HG03521 (cell line): ENCODE measurements around the gene STIP1.

Source experiments
- ATAC-seq: cut with Tn5 transposase; IDR thresholded peaks from one replicate; pipeline ENCODE4 v1.9.1; 2021; ENCODE audit warnings: mild to moderate bottlenecking, moderate library complexity; ENCODE audit not compliant: unreplicated experiment

The STIP1 gene

DNA sequence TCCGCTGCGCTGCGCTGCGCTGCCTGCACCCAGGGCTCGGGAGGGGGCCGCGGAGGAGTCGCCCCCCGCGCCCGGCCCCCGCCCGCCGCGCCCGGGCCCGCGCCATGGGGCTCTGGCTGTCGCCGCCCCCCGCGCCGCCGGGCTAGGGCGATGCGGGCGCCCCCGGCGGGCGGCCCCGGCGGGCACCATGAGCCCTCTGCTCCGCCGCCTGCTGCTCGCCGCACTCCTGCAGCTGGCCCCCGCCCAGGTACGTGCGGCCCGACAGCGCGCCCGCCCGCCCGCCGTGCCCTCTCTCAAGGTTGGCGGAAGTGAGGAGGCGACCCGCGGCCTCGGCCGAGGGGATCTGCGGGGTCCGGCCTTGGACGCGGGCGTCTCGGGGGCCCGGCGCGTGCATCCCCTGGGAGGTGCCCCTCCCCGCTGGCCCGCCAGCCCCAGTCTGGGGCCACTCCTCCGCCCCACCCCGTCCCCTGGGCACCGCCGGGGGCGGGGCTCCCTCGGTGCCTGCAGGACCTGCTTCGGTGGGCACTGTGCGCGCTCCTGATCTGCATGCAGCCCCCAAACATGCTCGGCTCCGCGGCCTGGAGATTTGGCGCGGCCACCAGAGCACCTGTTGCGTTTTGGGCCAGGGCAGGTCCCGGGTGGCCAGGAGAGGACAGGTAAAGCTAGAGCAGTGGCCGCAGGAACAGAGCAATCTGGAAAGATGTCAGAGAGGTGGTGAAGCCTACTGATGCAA, 48.8 kb downstream of the STIP1 start:
- peak; percentile 12 for ATAC-seq

DNA sequence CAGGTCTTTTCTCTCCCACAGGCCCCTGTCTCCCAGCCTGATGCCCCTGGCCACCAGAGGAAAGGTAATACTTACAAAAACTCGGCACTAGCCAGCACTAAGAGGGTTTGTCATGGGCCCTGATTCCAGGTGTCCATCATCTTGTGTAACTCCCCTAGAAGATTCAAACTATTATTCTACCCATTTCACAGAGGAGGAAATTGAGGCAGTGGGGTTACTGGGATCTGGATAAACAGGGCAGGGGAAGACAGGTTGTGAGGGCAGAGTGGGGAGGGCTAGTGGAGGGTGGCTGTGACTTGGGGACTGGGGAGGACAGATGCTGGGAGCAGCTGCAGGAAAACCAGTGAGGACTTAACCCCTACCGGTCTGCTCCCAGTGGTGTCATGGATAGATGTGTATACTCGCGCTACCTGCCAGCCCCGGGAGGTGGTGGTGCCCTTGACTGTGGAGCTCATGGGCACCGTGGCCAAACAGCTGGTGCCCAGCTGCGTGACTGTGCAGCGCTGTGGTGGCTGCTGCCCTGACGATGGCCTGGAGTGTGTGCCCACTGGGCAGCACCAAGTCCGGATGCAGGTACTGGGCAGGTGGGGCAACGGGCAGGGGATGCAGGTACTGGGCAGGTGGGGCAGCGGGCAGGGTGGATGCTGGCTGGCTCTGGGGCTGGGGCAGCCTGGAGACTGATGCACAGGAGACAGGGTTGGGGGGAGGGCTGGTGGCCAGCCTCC, 49.6 kb downstream of the STIP1 start:
- no peak for ATAC-seq

DNA sequence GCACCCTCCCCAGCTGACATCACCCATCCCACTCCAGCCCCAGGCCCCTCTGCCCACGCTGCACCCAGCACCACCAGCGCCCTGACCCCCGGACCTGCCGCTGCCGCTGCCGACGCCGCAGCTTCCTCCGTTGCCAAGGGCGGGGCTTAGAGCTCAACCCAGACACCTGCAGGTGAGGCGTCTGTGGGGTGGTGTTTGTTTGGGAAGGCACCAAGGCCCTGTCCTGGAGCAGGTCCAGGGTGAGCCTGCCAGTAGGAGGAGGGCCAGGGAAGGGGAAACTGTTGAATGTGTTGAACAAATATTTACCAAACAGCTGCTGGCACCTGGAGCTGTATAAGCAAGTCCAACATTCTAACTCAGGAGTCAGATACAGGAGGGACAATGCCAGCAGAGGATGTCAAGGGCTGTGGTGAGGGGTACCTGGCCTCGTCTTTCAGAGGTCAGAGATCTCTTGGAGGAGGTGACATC, 51.5 kb downstream of the STIP1 start:
- no peak for ATAC-seq

DNA sequence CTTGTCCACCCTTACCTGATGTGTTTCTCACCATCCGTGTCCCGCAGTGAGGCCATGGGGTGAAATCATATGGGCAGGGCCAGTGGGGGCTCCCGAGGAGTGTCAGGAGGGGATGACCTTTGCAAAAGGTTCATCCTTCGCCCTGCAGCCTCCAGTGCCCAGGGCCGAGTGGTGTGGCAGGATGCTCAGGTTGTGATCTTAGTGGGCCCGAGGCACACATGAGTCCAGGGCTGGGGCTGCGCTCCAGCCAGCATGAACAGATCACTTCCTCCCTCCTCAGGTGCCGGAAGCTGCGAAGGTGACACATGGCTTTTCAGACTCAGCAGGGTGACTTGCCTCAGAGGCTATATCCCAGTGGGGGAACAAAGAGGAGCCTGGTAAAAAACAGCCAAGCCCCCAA, 52.1 kb downstream of the STIP1 start:
- ATAC-seq, result no peak

DNA sequence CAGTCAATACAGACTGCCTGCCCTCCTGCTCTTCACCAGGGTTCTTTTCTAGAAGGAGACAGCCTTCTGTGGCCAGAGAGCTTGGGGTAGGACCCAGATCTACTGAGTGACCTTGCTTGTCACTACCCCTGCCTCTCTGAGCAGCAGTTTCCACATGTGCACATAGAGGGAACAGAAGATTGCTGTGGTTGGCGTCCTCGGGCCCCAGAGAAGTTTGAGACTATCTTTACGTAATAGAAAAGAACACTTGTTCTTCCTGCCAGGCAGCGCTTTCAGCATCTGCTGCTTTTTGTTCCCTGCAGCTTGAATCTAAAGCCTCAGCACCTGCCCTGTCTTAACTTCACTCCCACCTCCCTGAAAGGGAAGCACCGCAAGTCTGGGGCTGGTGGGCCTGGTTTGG, 53.0 kb downstream of the STIP1 start:
- no peak for ATAC-seq

DNA sequence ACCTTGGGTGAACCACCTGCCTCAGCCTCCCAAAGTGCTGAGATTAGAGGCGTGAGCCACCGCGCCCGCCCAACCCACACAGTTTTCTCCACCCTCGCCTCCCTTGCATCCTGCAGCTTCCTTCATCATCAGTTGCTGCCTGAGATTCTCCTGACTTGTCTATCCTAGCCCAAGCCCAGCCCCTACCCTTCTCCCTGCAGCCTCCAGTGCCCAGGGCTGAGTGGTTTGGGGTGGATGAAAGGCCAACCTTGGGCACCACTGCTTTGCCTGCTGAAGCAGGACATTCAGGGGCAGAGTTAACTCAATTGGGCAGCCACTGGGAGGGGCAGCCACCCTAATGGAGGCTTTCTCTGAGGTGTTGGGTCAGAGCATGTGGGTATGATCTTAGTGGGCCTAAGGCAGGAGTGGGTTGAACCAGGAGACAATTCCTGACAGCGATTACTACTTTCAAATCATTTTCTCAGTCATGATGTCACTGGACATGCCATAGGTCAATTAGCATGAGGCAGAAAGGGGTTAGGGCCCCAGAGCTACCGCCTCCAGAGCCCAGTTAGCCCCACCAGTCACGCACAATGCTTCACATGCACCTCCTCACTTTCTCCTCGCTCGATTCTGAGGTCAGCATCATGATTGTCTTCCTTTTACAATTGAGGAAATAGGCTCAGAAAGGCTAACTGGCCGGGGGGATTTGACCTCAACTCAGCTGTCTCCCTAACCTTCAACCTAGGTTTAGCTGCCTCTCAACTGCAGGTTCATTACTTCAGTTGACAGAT, 53.9 kb downstream of the STIP1 start:
- no peak for ATAC-seq

DNA sequence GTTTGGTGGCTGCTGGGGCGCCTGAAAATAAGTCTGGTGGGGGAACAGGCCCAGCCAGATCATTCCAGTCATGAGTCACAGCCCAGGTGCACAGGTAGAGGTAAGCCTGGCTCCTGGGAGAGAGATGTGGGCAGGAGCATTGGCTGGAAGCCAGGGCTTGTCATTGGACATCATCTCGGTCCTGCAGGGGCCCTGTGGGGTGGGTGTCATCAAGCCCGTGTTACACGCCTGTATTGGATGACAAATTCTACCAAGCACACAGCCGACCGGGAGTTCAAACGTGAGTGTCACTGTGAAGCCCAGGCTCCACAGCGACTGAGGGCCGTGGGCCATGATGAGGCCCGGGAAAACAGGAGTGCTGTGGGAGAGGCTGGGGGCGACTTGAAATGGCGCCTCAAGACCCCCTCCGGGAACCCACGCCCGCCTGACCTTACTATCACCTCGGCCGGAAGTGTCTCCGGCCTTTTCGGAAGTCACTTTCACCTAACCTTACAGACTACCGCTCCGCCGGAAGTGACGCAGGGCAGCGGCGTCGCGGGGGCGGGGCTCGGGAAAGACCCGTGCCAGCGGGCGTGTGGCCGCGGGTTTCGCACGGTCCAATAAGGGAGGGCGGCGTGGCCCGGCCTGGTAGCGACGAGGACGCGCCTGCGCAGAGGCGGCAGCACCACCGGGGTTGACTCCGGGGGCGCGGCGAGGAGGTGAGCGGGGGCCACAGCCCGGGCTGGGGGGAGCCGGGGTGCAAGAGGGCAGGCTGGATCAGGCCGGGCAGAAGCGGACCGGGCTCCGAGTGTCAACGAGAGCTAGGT, 54.7 kb downstream of the STIP1 start, which contains the start of gene FKBP2:
Gene FKBP2 (plus strand): TSS at position 661 of the 806 bp plus-strand sequence. CDS start 1,293 bp downstream, outside the sequence.
- peak; percentile 44 for ATAC-seq

DNA sequence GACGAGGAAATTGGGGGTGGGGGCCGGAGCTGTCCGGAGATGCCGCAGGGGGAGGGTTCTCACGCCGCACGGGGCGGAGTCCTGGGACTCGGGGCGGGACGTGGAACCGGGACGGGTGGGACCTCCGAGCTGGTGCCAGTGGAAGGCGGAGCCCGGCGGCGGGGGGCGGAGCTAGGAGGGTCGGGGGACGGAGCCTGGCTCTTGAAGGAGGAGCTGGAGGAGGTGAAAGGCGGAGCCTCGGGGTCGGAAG, 55.2 kb downstream of the STIP1 start:
- ATAC-seq, result peak; percentile 67

DNA sequence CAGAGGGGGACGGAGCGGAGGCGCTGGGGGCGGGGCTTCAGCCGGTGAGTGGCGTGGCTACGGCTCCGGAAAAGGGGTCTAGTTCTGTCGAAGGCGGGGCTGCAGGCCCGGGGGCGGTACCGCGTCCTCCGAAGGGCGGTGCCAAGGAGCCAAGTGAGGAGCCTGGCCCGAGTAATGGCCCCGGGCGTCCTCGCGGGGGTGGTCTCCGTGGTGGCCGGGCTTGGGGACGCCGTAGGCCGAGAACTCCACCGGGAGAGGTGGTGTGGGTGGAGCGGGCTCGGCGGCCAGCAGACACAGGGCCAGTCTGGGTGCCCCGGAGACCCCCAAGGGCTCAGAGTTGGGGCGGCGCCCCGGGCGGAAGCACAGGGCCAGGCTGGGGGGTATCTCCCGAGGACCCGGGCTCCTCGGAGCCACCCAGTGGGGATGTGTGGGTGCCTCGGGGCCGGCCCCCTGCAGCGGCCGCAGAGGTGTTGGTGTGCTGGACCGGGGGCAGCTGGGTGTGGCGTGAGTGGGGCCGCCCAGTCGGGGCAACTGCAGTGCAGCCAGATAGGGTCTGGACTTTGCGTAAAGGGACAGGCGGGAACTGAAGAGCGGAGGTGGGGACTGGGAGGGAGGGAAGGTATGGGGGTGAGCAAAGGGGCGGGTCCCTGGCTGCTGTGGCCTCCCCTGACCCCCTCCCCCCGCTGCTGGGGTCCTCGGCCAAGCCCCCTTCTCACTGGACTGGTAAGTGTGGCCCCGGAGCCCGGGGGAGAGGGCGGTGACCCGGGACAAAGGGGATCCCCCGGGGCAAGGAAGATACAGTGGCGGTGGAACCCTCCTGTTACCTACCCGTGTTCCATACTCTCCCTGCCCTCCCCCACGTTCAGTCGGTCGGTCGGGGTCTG, 55.8 kb downstream of the STIP1 start:
- ATAC-seq, result peak; percentile 5

DNA sequence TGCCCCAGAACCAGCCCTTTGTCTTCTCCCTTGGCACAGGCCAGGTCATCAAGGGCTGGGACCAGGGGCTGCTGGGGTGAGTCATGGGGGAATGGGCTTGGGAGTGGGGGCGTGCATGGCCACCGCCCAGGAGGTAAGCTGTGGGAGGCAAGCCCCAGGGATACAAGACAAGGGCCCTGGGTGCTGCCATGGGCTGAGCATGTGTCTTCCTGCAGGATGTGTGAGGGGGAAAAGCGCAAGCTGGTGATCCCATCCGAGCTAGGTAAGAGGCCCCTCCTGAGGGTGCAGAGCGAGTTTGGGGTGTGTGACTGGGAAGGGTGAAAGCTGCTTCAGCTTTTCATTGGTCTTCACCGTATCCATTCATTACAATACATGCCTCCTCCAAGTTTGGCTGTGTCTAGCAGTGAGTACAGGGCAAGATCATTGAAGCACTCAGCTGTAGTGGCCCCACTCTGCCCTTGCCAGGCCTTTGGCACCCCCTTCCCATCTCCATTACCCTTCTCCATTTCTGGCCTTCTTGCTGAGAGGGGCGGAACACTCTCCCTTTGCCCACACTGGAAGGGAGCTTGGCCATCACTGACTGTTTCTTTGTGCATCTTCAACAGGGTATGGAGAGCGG, 57.4 kb downstream of the STIP1 start:
- ATAC-seq, result no peak

DNA sequence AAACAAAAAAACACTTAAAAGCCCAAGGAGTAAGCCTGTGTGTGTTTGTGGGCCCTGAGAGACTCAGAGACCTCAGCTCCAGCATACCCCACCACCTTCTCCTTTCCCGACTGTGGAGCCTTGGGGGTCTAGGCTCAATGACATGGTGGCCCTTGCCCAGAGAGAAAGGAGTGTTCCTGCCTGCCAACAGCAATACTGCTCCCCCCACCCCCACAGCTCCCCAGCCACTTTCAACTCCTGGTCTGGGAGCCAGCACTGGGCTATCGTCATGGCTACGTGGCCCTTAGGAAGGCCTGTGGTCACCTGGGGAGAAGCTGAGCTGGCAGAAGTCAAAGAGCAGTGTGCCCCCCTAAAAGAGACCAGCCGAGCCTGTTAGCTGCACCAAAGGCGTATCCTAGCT, 58.1 kb downstream of the STIP1 start:
- ATAC-seq, result no peak

DNA sequence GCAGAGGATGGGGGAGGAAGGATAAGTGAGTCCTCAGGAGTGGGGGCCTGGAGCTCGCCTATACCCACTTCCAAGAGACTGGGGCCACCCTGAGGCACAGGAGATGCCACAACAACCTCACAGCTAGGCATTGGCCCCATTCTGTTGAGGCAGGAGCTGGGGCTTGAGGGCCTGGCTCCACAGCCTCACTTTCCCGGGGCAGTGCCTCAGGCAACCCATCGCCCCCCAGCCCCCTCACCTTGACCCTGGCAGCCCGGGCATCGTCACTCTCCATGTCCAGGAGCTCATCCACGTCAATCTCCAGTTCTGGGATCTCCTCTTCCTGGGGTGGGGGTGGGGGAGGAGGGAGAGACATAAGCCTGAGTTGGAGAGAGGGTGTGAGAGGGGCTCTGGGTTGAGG, 59.0 kb downstream of the STIP1 start:
- no peak for ATAC-seq

DNA sequence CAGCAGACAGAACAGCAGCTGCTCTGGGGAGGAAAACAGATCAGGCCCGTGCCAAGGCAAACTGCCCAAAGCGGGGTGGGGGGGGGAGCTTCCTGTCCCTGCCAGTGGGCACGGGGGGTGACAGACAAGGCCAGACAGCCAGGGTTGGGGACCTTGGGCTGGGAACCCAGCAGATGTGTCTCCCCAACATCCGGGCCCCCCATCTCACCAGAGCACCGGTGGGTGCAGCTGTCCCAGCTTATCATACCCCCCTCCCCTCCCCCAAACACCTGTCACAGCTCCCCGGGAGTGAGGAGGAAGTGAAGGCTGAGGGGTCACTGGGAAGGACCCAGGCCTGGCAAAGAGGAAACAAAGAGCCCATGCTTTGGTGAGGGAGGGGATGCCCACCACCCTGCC, 59.4 kb downstream of the STIP1 start:
- ATAC-seq, result no peak

DNA sequence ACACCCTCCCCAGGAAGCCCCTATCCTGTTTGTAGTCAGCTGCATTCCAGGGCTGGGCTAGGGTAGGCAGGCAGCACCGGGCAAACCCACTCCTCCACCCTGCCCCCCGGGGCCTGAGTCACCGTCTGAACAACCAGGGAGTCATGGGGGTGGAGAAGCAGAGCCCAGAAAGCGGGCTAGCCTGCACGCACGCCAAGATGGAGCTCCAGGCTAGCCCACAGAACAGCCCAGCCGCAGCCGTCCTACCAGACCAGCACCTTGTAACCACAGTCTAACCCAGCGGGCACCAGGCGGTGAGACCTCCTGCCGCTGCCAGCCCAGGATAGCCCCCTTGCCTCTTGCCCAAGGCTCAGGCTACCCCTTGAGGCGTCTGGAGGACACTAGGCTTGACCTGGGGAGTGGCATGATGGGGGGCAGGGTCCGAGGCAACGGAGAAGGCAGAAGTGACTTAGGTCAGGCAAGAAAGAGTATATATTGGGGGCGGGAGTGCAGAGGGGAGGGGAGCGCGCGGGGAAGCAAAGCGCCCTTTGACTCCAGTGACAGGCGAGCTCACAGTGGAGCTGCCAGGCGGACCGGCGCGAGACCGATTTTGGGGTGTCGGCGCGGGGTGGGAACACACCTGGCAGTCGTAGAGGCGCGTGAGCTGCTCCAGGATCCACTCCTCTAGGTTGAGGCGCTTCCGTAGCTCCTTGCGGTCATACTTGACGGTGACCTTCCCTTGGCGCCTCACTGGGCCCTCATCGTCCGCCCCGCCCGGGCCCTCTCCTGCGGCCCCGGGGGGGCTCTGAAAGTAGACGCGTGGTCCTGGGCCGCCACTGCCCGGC, 60.0 kb downstream of the STIP1 start:
- no peak for ATAC-seq

DNA sequence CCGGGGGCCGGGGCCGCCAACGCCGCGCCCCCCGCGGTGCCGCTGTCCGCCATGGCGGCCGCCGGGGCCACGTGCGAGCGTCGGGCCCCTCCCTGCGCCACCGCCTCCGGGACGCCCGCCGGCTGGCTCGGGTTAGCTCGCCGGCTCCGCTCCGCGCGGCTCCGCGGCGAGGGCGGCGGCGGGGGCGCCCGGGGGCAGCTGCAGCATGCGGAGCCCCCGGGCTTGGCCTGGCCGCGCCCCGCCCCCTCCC, 60.6 kb downstream of the STIP1 start:
- peak; percentile 17 for ATAC-seq

DNA sequence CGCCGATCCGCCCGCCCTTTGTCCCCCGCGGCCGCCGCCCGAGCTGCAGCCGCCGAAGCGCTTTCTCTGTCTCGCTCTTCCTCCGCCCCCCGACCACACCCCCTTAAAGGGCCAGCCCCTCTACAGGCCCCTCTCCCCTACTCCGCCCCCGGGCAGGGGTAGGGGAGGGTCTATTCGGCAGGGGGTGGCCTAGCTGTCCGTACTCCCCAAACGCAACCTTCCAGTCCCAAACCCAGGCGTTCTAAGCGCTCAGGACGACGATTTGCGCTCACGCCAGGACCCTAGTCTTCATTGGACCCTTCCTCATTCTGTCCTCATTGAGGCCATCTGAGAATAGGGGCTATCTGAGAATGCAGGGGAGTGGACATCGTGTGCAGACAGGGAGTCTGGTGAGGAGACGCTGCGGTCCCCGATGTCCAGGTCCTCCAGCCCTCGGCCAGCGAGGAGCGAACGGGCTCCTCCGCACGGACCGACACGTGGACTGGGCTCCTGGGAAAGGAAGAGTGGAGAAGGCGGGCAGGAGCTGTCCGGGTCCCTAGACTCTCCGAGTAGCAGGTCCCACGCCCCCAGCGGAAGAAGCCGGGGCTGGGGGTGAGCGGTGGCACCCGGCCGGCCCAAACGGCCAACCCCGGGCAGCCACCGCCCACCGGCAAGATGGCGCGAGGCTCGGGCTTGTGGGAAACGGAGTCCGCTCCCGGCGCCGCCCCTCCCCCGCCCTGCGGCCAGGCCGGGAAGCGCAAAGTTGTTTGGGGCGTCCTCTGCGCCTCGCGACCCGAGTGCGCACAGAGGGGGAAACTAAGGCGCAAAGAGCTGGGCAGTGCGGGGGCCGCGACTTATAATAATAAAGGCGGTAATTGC, 61.1 kb downstream of the STIP1 start, which contains the start of gene PPP1R14B:
Gene PPP1R14B (minus strand): TSS at position 73 of the 858 bp plus-strand sequence. CDS start 270 bp downstream, outside the sequence.
- peak; percentile 34 for ATAC-seq

DNA sequence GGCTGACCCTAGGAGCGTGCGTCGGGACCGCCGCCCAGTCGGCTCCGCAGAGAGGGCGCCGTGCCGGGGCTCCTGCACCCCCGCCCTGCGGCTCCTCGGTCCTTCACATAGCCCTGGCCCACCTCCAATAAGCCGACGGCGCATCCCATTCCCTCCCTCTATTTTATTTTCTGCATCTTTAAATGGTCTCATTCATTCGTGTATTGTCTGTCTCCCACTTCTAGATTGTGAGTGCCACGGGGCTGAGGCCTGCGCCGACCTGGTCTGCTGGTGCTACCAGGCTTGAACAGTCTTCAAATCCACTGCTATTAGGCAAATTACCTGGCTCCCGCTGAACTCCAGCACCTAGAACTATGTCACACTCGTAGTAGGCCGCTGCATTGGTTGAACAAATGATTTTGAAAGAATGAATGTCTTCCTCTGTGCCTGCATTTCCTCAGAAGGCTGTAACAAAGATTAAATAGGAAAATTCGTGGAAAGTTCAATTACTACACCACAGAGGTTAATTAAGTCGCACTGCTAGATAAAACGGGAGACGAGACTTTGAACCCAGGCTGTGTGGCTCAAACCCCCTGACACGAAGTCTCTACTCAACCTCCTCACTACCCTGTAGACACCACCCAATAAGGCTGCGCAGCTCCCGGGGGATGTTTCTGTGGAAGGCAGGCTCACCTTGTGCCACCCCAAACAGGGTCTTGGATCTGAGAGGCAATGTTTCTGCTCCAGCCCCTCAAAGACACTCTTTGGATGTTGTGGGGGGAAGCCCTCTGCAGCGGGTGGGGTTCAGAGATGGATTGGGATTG, 62.0 kb downstream of the STIP1 start:
- ATAC-seq, result no peak
